GM12891 (cell line): ENCODE results near the gene GPR160.
"Not testable (repeated sequence)": the region's sequence is repeated elsewhere in the genome, so short reads cannot be mapped to it uniquely, and the experiment has no call there.

Experiments used
- DNase-seq: peaks from one replicate; pipeline ENCODE4 v3.0.0; 2011; ENCODE audit warnings: low spot score; ENCODE audit not compliant: insufficient read length
- FAIRE-seq: peaks from 2 replicates; lab custom pipeline; 2011; peaks lifted over from hg19 to GRCh38; lab: Jason Lieb, UNC
- PAX5 ChIP-seq: IDR thresholded peaks from 2 replicates; pipeline ENCODE4 v1.6.1; 2011; ENCODE audit warnings: low read length, moderate library complexity, mild to moderate bottlenecking; ENCODE audit not compliant: insufficient read depth, severe bottlenecking
- POLR2A ChIP-seq: IDR thresholded peaks from 2 replicates; pipeline ENCODE4 v1.6.1; 2011; ENCODE audit warnings: low read depth, low read length, control low read depth
- POLR2AphosphoS5 ChIP-seq: IDR thresholded peaks from 2 replicates; pipeline ENCODE4 v1.6.1; 2011; ENCODE audit warnings: low read depth, low read length, control low read depth
- POU2F2 ChIP-seq: IDR thresholded peaks from 2 replicates; pipeline ENCODE4 v1.6.1; 2011; ENCODE audit warnings: low read depth, mild to moderate bottlenecking, control low read depth, low read length, moderate library complexity
- SPI1 ChIP-seq: IDR thresholded peaks from 2 replicates; pipeline ENCODE4 v1.6.1; 2011; ENCODE audit warnings: low read depth, low read length, control low read depth
- TAF1 ChIP-seq: IDR thresholded peaks from 2 replicates; pipeline ENCODE4 v1.6.1; 2011; ENCODE audit warnings: low read depth, low read length, control low read depth

GPR160 gene

DNA sequence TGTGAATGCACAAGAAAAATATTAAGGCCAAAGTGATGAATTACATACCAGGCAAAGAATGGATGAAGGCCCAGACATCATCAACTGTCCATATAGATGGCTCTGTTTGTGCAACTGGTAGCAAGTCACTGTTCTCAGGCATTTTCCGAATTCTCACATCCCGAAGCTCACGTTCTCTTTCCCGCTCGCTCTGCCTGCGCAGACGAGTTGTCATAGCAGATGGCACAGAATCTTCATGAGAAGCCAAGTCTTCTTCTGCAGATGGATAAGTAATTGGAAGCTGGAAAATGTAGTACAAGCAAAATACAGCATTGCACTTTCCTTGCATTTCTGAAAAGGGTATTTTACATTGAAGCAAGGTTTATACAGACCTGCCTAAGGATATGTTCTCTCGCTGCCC lies 64.6 kb downstream of the GPR160 start:
- no peak for DNase-seq
- no peak for TF ChIP-seq POLR2A
- no peak for TF ChIP-seq SPI1
- TF ChIP-seq PAX5 = no peak
- TF ChIP-seq POLR2AphosphoS5 = no peak
- TF ChIP-seq TAF1 = no peak
- no peak for TF ChIP-seq POU2F2
- peak; percentile 54 for FAIRE-seq

DNA sequence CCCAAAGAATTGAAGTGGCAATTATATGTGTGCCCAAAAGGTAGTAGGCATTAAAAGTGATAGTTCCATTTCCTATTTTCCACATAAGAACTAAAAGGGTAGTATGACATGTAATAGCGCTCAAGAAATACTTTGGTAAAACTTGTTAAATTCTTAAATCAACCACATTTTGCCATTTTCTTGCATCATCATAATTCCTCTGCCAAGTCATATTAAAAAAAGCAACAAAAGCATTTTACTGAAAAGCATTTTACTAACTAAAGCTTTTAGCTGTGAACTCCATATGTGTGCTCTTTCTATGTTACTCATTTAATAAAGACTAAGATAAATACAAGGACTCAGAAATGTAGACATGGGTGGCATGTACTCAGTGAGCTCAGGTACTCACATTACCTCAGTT lies 70.1 kb downstream of the GPR160 start:
- DNase-seq = no peak
- FAIRE-seq = no peak
- TF ChIP-seq POLR2A (no peak), TAF1 (no peak), POLR2AphosphoS5 (no peak)

GRCh38 chr3:170108955-170109354 lies 71.2 kb downstream of the GPR160 start:
- DNase-seq (no peak), FAIRE-seq (no peak)
- TF ChIP-seq POLR2AphosphoS5 = no peak
- TF ChIP-seq TAF1 = no peak
- TF ChIP-seq POU2F2 = no peak
- no peak for TF ChIP-seq POLR2A
- TF ChIP-seq SPI1 = no peak
- TF ChIP-seq PAX5 = no peak

DNA sequence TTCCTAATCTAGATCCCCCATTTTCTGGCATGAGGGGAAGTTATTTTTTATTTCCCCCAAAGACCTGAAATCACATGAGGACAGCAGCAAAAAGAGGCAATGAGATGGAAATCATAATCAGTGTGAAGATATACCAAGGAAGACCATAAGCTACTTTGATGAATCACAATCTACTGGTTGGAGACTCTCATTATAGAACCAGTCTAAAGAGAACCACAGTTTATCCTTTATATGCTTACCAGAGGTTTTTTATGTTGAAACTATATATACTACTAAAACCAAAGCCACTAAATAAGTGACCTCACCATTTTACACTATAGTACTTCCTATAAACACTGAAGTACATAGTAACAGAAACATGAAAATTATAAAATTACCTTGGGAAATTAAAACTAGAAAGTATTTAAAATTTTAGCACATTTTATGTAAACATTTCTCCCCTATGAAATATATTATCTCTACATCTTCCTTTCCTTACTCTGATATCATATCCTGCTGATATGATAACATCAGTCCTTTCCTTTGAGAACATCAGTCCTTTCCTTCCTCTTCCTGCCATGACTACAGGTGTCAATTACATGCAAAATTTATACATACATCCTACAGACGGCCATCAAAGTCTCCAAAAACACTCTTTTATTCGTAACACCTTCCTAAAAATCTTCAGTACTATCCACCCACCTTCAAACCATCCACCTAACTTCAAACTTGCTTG lies 71.9 kb downstream of the GPR160 start:
- TF ChIP-seq PAX5 (no peak), POLR2AphosphoS5 (no peak), POLR2A (no peak), POU2F2 (no peak), SPI1 (no peak), TAF1 (no peak)
- DNase-seq (no peak), FAIRE-seq (no peak)

DNA sequence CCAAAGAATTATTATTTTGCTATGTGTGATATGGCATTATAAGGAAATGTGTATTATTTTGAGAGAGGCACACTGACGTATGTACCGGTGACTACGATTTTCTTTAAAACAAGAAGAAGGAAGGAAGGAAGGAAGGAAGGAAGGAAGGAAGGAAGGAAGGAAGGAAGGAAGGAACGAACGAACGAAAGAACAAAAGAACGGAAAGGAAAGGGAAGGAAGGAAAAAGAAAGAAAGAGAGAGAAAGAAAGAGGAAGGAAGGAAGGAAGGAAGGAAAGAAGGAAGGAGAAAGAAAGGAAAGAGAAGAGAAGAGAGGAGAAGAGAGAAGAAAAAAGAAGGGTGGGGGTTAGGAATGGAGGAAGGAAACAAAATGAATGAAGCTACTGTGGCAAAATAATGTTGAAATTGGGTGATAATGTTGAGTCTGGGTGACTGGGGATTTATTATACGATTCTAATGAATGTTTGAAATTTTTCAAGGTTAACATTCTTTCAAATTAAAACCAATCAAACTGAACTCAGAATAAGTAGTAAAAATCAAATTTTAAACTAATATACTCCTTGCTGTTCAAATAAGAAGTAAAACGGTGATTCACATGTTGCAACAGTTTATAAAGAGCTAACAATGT lies 73.5 kb downstream of the GPR160 start:
- TF ChIP-seq PAX5 (no peak), POLR2AphosphoS5 (no peak), TAF1 (no peak), POLR2A (no peak), SPI1 (no peak), POU2F2 (no peak)
- FAIRE-seq (no peak), DNase-seq (no peak)

DNA sequence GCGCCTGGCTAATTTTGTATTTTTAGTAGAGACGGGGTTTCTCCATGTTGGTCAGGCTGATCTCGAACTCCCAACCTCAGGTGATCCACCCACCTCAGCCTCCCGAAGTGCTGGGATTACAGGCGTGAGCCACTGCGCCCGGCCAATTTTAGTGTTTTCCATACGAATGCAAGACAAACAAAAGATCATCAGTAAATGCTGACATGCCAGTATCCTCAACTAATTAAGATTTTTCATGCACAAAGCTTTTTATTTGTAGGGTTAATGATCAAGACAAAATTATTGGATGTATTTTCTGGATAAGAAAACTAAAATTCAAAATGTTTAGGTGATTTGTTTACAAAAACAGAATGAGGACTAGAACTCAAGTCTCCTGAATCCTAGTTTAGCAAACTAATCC lies 76.4 kb downstream of the GPR160 start:
- FAIRE-seq, DNase-seq: not testable (repeated sequence)

- DNase-seq (no peak), FAIRE-seq (no peak)
- no peak for TF ChIP-seq TAF1
These were observed 79.3 kb downstream of the GPR160 start for GRCh38 chr3:170117134-170117533.

- DNase-seq (peak; percentile 17), FAIRE-seq (no peak)
- TF ChIP-seq POLR2A = no peak
- TF ChIP-seq SPI1 = peak; percentile 58
- peak; percentile 49 for TF ChIP-seq PAX5
- TF ChIP-seq POU2F2 = peak; percentile 15; the same call in 1 of the 2 replicates
- TF ChIP-seq POLR2AphosphoS5 = no peak
These were observed 90.6 kb downstream of the GPR160 start for GRCh38 chr3:170128259-170128976.

DNA sequence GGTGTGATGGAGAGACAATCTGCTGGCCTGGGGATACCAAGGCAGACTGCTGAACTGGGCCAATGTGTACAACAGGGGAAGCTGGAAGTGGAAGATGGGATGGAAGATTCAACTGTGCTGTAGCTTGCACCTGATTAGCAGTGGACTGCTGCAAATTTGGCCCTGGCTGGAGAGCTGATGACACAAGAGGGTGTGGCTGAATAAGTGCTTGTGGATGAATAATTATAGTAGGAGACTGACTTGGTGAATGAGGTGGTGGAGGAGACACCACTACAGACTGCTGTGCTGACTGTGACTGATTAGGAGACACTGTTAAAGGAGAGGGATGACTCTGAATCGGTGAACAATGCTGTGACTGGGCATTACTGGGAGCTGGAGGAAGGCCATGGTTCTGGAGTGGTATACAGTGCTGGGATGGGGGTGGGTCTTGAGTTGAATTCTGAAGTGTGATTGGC lies 91.2 kb downstream of the GPR160 start:
- no peak for DNase-seq
- TF ChIP-seq POLR2A = 0 out of 2 replicates have a peak, but pooled peaks have one; percentile 33
- no peak for TF ChIP-seq TAF1
- peak; percentile 92 for FAIRE-seq

DNA sequence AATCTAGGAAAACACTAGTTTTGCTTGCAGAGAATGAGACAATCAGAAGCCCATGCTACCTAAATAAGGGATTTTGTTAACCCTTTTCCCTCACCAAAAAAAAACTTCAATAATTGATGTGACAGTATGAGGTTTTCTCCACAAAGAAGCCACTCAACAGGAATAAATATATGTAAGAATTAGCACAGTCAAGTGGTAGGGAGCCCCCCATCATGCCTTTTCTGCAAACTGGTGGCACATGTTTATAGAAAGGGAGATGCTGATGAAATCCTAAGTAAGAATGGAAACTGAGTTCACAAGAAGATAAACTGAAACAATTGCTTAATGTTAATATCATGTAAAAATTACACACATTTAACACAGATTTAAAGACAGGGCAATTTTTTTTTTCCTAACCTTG lies 92.7 kb downstream of the GPR160 start:
- TF ChIP-seq POU2F2 (no peak), PAX5 (no peak), TAF1 (no peak), SPI1 (no peak), POLR2A (no peak), POLR2AphosphoS5 (no peak)
- FAIRE-seq = no peak
- DNase-seq = no peak

DNA sequence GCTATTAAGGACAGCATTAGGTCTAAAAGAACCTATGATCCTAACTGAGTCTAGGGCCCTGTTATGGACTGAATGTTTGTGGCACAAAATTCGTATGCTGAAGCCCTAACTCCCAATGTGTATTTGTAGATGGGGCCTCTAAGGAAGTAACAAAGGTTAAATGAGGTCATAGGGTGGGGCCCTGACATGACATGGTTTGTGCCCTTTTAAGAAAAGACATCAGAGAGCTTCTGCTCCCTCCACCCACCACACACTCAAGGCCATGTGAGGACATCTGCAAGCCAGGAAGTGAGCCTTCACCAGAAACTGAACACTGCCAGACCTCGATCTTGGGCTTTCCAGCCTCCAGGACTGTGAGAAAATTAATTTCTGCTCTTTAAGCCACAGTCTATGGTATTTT lies 94.5 kb downstream of the GPR160 start:
- TF ChIP-seq SPI1 (0 out of 2 replicates have a peak, but pooled peaks have one; percentile 22), TAF1 (no peak), POLR2AphosphoS5 (no peak), PAX5 (no peak)
- DNase-seq = no peak
- FAIRE-seq = peak; percentile 31
